ENCODE measurements around the gene ARHGAP19.

GRCh38 chr10:97174941-97175340 lies 117.5 kb downstream of the ARHGAP19 start:
- TF ChIP-seq CTCF (IDR thresholded peaks at IDR 0.05) (no peak), POLR2A (IDR thresholded peaks at IDR 0.05; ENCODE audit: low read depth) (no peak)

Data from esophagus muscularis mucosa (tissue), 3 donors.